Erythroblast (primary cell): ENCODE measurements around the gene NYAP1.
A peak's percentile ranks its signal among the peaks of the same experiment; 100 is the strongest.

Source experiments
- GATA1 ChIP-seq: IDR thresholded peaks from 2 replicates; pipeline ENCODE4 v1.6.1; 2011; ENCODE audit warnings: low read depth, mild to moderate bottlenecking, control low read depth, low read length, moderate library complexity
- POLR2A ChIP-seq: IDR thresholded peaks from 2 replicates; pipeline ENCODE4 v1.6.1; 2011; ENCODE audit warnings: mild to moderate bottlenecking, low read length

- TF ChIP-seq POLR2A (peak; percentile 24), GATA1 (no peak)
These were observed 16.8 kb upstream of the NYAP1 start for GRCh38 chr7:100466653-100467605.
